ENCODE results near the gene SNX14. TPM values are rescaled to one million over a fixed set of nuclear protein-coding genes. Genes with fewer than 3 reads are reported as not detected.

SNX14 gene
- total RNA-seq, 1 donor from 2014 or later: 63.2 TPM

DNA sequence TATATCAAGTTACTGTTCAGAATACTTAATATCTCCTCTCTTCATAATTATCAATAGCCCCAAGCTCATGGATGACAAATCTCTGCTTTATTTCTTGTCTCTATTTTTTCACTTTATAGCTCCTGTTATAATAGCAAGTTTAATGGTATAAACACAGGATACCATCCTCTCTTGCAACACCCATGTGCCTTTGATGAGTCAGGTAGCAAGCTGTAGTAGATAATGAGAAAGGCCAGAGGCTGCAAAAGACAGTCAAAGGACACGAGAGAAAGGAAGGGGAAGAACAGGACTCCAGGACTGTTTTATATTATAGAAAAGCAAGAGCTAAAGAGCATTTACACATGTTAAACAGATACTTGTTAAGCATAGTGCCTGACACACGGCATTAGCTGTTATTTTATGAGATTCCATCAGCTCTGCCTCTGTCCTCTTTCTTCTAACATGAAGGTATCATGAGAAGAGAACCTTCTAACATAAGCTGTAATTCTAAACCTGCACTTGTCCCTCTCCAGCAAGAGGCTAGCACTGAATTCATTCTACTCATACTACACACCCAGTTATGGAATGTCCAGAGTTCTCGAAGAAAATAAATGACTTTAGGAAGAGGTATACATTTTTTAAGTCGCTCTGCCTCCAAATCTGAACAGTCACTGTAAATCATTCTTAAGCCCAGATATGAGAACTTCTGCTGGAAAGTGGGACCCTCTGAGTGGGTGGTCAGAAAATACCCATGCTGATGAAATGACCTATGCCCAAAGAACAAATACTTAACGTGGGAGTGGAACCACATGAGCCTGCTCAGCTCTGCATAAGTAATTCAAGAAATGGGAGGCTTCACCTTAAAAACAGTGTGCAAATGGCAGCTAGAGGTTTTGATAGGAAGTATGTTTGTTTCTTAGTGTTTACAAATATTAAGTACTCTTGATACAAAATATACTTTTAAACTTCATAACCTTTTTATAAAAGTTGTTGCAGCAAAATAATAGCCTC, 98.8 kb downstream of the SNX14 start:
- no peaks in the 10 kb centered on the region for H3K27me3 ChIP-seq
- no peak for TF ChIP-seq CTCF (IDR thresholded peaks at IDR 0.05)
- no peak for DNase-seq (ENCODE audit: low spot score in 2 of 2)
- H3K9me3 ChIP-seq: no peaks in the 10 kb centered on the region
- no peak overlapping the region for H3K4me3 ChIP-seq
- H3K36me3 ChIP-seq: peaks cover 2 to 27% of the 10 kb centered on the region in 2 donors
- intact Hi-C loops (cut with DNase I): no loop called here
- no peaks in the 10 kb centered on the region for H3K4me1 ChIP-seq
- no peak overlapping the region for H3K27ac ChIP-seq

- Histone ChIP-seq H3K4me1 (no peaks in the 10 kb centered on the region), H3K4me3 (no peak overlapping the region), H3K27me3 (no peaks in the 10 kb centered on the region), H3K9me3 (no peaks in the 10 kb centered on the region), H3K36me3 (peaks cover 2 to 27% of the 10 kb centered on the region in 2 donors), H3K27ac (no peak overlapping the region)
- DNase-seq (ENCODE audit: low spot score in 2 of 2): no peak
- intact Hi-C loops (cut with DNase I): no loop called here
- TF ChIP-seq CTCF (IDR thresholded peaks at IDR 0.05): no peak
Observed at GRCh38 chr6:85493389-85493788, 100.3 kb downstream of the SNX14 start.

- Histone ChIP-seq H3K27ac (no peak overlapping the region), H3K27me3 (no peaks in the 10 kb centered on the region), H3K9me3 (no peaks in the 10 kb centered on the region), H3K36me3 (peaks cover 2 to 32% of the 10 kb centered on the region in 2 donors), H3K4me3 (no peak overlapping the region), H3K4me1 (no peaks in the 10 kb centered on the region)
- no peak for DNase-seq (ENCODE audit: low spot score in 2 of 2)
- intact Hi-C loops (cut with DNase I): no loop called here
- TF ChIP-seq CTCF (IDR thresholded peaks at IDR 0.05): no peak
Observed at GRCh38 chr6:85490516-85491248, 103.0 kb downstream of the SNX14 start.

GRCh38 chr6:85484948-85485347, 108.7 kb downstream of the SNX14 start:
- DNase-seq (ENCODE audit: low spot score in 2 of 2): no peak
- TF ChIP-seq CTCF (IDR thresholded peaks at IDR 0.05): no peak
- H3K9me3 ChIP-seq: no peaks in the 10 kb centered on the region
- intact Hi-C loops (cut with DNase I): loop anchor here (5.0 kb wide), 1 partner anchor 52 kb away; no protein-coding TSS in a partner anchor
- no peak overlapping the region for H3K4me3 ChIP-seq
- no peak overlapping the region for H3K27ac ChIP-seq
- H3K36me3 ChIP-seq: peaks cover 0 to 6% of the 10 kb centered on the region in 2 donors
- H3K4me1 ChIP-seq: peaks cover 0 to 2% of the 10 kb centered on the region in 2 donors
- H3K27me3 ChIP-seq: no peaks in the 10 kb centered on the region

GRCh38 chr6:85483846-85484245, 109.8 kb downstream of the SNX14 start:
- Histone ChIP-seq H3K27me3 (no peaks in the 10 kb centered on the region), H3K4me1 (peaks cover 0 to 2% of the 10 kb centered on the region in 2 donors), H3K27ac (no peak overlapping the region), H3K36me3 (peaks cover 0 to 5% of the 10 kb centered on the region in 2 donors), H3K4me3 (no peak overlapping the region), H3K9me3 (no peaks in the 10 kb centered on the region)
- no peak for TF ChIP-seq CTCF (IDR thresholded peaks at IDR 0.05)
- no peak for DNase-seq (ENCODE audit: low spot score in 2 of 2)
- intact Hi-C loops (cut with DNase I): loop anchor here (1.0 to 5.0 kb wide), 3 partner anchors 34 to 129 kb away; partner anchors contain the start of gene NT5E
